ENCODE results near the gene PDE4C.

PDE4C gene

GRCh38 chr19:18194554-18195238 is 31.5 kb downstream of the PDE4C start:
- DNase-seq, result peak; percentile 36

- no peak for DNase-seq
Measured at GRCh38 chr19:18194181-18194530, 32.1 kb downstream of the PDE4C start.

- no peak for DNase-seq
Measured at GRCh38 chr19:18193388-18194180, 32.7 kb downstream of the PDE4C start.

GRCh38 chr19:18192673-18193387 is 33.4 kb downstream of the PDE4C start, which contains the start of gene MPV17L2:
MPV17L2 (plus strand) TSS chr19:18193218; CDS start chr19:18193282, 64 bp downstream.
- peak; percentile 100 for DNase-seq

- DNase-seq, result no peak
Measured at GRCh38 chr19:18191640-18192062, 34.6 kb downstream of the PDE4C start.

- DNase-seq, result no peak
Measured at GRCh38 chr19:18190278-18190677, 36.0 kb downstream of the PDE4C start.

- no peak for DNase-seq
Measured at GRCh38 chr19:18185538-18185937, 40.7 kb downstream of the PDE4C start.

- no peak for DNase-seq
Measured at GRCh38 chr19:18183529-18183928, 42.7 kb downstream of the PDE4C start.

- no peak for DNase-seq
Measured at GRCh38 chr19:18179957-18180356, 46.3 kb downstream of the PDE4C start.

- DNase-seq, result no peak
Measured at GRCh38 chr19:18176367-18177310, 49.6 kb downstream of the PDE4C start.

- DNase-seq, result no peak
Measured at GRCh38 chr19:18174983-18175382, 51.3 kb downstream of the PDE4C start.

Measured in EL (cell line).